ENCODE measurements around the gene NDST1.
A peak's percentile ranks its signal among the peaks of the same experiment; 100 is the strongest.

NDST1 gene

DNA sequence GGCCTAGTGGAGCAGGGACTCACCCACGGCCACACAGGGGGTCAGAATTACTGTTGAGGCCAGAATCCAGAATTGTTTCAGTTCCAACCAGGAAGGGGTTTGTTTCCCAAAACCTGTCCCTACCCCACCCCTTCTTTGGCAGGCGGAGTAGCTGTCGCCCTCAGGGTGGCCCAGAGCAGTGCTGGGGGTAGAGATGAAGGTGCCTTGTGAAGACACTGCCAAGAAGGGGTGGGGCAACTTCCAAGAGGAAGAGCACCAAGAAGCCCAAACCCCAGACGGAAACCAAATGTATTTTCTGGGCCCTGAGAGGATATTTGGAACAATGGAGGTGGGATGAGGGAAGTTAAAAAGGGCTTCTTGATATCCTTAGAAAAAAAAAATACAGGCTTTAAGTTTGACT is 11.4 kb upstream of the NDST1 start:
- no peak for DNase-seq (ENCODE audit: low spot score)
- in situ Hi-C loops (cut with MboI; ENCODE audit: low sequenced_read_pairs, unreplicated experiment), result no loop called here

DNA sequence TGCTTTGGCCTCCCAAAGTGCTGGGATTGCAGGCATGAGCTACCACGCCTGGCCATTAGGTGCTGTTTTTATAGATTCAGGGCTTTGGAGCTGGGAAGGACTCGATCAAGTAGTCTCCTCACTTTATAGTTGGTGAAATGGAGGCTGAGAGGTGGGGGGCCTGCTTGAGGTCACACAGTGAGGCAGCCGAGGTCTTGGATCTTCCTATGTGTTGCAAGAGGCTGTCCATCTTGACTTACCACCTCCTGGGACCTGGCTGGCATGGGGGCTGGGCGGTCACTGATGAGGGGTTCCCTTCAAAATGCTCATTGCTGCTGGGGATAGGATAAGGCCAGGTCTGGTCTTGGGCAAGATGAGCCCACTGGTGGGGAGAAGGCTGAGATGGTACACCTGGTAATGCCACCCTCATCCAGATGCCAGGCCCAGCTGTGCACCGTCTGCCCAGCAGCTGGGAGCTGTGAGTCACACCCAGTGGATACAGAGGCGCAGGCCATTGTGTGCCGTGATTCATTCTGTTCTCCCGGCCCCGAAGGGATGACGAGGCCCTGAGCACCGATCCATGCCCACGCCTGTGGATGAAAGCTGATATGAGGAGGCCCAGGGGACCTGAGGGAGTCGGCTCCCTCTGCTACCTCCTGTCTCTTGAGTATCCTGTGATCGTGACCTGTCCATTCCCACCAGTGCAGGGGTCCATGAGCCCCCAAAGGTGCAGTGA is 10.5 kb upstream of the NDST1 start:
- DNase-seq (ENCODE audit: low spot score), result no peak
- in situ Hi-C loops (cut with MboI; ENCODE audit: low sequenced_read_pairs, unreplicated experiment), result no loop called here
- TF ChIP-seq, protein P1, sequence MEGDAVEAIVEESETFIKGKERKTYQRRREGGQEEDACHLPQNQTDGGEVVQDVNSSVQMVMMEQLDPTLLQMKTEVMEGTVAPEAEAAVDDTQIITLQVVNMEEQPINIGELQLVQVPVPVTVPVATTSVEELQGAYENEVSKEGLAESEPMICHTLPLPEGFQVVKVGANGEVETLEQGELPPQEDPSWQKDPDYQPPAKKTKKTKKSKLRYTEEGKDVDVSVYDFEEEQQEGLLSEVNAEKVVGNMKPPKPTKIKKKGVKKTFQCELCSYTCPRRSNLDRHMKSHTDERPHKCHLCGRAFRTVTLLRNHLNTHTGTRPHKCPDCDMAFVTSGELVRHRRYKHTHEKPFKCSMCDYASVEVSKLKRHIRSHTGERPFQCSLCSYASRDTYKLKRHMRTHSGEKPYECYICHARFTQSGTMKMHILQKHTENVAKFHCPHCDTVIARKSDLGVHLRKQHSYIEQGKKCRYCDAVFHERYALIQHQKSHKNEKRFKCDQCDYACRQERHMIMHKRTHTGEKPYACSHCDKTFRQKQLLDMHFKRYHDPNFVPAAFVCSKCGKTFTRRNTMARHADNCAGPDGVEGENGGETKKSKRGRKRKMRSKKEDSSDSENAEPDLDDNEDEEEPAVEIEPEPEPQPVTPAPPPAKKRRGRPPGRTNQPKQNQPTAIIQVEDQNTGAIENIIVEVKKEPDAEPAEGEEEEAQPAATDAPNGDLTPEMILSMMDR (IDR thresholded peaks at IDR 0.05; ENCODE audit: borderline replicate concordance, control extremely low read depth, extremely low read depth, insufficient read depth, missing control alignments), result no peak

More for the DNA sequence above, 11.4 kb upstream of the NDST1 start:
- TF ChIP-seq, protein P1 (IDR thresholded peaks at IDR 0.05; ENCODE audit: borderline replicate concordance, control extremely low read depth, extremely low read depth, insufficient read depth, missing control alignments), result no peak

DNA sequence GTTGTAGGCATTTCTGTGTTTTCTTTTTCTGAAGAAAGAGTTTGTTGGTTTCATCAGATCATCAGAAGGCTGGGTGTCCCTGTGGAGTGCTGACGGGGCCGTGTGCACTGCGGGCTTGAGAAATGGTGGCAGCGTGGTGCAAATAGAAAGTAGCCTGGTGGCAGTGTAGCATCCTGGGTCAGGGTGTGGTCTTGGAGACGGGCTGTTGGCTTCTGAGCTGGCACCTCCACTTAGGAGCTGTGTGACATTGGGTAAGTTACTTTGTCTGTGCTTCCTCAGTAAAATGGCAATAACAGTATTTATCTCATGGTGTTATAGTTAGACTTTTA is 10.0 kb upstream of the NDST1 start:
- no peak for DNase-seq (ENCODE audit: low spot score)
- in situ Hi-C loops (cut with MboI; ENCODE audit: low sequenced_read_pairs, unreplicated experiment), result no loop called here
- TF ChIP-seq, protein P1 (IDR thresholded peaks at IDR 0.05; ENCODE audit: borderline replicate concordance, control extremely low read depth, extremely low read depth, insufficient read depth, missing control alignments), result no peak

DNA sequence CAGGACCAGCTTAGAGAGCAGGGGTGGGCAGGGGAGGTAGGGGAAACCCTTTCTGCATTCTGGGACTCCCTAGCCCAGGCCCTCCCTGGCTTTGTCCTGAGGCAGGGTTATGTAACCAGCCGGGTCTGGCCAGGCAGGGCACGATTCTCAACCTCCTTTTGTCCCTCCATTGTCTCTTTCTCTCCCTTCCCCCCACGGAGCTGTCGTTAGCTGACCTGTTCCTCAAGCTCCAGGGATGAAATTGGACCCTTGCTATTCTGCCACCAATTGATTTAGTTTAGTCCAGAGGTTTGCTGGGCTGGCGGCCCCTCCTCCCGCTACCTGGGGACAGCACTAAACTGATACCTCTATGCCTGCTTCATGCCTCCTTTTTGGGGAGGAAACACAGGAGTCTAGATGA is 9.4 kb upstream of the NDST1 start:
- in situ Hi-C loops (cut with MboI; ENCODE audit: low sequenced_read_pairs, unreplicated experiment), result no loop called here
- no peak for DNase-seq (ENCODE audit: low spot score)
- TF ChIP-seq, protein P1 (IDR thresholded peaks at IDR 0.05; ENCODE audit: borderline replicate concordance, control extremely low read depth, extremely low read depth, insufficient read depth, missing control alignments), result no peak

DNA sequence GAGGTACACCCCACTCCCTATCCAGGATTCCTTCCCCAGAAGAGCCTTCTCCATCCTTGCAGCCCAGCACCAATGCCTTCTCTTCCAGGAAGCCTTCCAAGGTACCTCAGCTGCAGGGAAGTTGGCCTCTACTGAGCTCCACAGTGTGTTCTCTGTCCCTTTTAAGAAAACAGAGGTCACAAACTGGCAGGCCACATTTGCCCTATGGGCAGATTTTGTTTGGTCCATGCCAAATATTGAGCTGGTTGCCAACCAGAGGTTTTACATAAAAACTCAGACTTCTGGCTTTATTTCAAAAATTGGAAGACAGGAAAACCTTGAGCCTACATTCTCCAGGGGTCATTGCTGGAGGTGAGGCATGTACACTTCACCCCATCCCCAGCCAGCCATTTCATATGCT is 9.0 kb upstream of the NDST1 start:
- TF ChIP-seq, protein P1 (IDR thresholded peaks at IDR 0.05; ENCODE audit: borderline replicate concordance, control extremely low read depth, extremely low read depth, insufficient read depth, missing control alignments), result no peak
- DNase-seq (ENCODE audit: low spot score), result no peak
- in situ Hi-C loops (cut with MboI; ENCODE audit: low sequenced_read_pairs, unreplicated experiment), result no loop called here

DNA sequence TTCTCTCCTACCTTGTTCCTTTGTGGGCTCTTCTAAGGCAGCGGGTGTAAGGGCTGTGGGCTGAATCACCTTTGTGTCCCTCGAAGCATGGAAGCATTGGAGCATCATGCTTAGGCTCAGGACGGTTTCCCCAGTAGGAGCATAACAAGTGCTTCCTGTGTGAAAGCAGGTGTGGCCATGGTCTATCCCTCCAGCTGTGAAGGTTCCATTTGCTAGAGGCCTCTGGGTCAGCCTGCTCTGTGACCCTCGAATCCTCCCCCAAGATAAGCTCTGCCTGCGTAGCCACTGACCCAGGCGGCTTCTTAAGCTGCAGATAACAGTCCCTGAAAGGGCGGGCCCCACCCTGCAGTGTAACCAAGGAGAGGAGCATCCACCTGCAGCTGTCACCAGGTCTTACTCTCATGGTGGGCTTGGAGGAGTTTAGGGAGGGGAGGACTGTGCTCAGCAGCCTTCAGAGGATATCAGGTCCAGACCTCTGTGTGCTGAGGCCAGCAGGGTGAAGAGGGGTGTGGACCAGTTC is 8.4 kb upstream of the NDST1 start:
- DNase-seq (ENCODE audit: low spot score), result peak; percentile 47
- in situ Hi-C loops (cut with MboI; ENCODE audit: low sequenced_read_pairs, unreplicated experiment), result no loop called here
- TF ChIP-seq, protein P1 (IDR thresholded peaks at IDR 0.05; ENCODE audit: borderline replicate concordance, control extremely low read depth, extremely low read depth, insufficient read depth, missing control alignments), result no peak

Data from GM13976 (cell line).